Measurements from ENCODE around the gene XRN1.

Gene XRN1

GRCh38 chr3:142268426-142268825, 179.4 kb downstream of the XRN1 start:
- no peak for DNase-seq

DNA sequence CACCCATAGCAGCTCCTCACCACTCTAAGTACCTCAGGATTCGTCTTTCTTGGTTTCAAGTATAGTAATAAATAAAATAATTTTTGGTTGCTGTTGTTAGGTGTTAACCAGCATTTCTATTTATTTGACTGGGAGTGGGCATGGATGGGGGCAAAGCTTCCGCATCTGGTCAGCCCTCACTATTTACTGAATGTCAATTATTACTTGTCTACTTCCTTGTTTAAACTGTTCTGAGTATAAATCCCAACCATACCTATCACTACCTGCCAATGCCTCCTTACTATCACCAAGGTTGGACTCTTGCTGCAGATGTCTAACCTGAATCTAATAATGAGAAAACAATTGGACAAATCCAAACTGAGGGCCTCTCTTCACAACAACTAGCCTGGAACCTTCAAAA, 180.6 kb downstream of the XRN1 start:
- DNase-seq, result no peak

DNA sequence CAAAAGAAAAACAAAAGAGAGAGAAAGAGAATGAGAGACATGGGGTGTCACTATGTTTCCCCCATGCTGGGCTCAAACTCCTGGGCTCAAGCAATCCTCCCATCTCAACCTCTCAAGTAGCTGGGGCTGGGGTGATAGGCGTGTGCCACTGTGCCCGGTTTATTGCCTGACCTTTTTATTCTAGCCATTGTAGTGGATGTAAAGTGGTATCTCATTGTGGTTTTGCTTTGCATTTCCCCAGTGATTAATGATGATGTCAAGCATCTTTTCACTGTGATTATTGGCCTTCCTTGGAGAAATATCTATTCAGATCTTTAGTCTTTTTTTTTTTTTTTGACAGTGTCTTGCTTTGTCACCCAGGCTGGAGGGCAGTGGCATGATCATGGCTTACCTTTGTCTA, 184.7 kb downstream of the XRN1 start:
- no peak for DNase-seq

DNA sequence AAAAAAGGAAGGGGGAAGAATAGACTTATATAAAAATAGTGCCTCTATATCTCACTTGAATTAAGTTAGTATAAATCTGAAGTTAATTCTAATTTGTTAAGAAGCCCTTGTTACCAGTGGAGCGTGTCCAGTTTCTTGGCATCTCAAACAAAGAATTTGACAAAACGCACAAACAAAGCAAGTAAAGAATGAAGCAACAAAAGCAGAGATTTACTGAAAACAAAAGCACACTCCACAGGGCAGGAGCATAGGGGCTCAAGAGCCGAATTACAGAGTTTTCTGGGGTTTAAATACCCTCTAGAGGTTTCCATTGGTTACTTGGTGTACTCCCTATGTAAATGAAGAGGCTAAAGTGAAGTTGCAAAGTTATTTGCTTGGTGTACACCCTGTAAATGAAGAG, 188.5 kb downstream of the XRN1 start:
- DNase-seq, result no peak

- DNase-seq, result no peak
Observed at GRCh38 chr3:142256712-142257333, 191.0 kb downstream of the XRN1 start.

All from activated T-cell treated with anti-CD3 and anti-CD28 coated beads, Interleukin-2, amount 50 U/mL, for 1 hour (primary cell).